PFSK-1 (cell line): ENCODE results near the gene CHTF18.

Experiments used
- POLR2AphosphoS5 ChIP-seq: IDR thresholded peaks from 2 replicates; pipeline ENCODE4 v1.6.1; 2012; ENCODE audit warnings: low read depth, mild to moderate bottlenecking, control low read depth, low read length, moderate library complexity
- REST ChIP-seq, 2 experiments: IDR thresholded peaks; 2 replicates each; pipeline versions ENCODE4 v1.6.1 to v1.8.0; 2011 to 2012; ENCODE audit warnings: low read depth in 2 of 2, low read length in 2 of 2, control low read depth in 1 of 2, inconsistent platforms in 1 of 2, mild to moderate bottlenecking in 1 of 2, moderate library complexity in 1 of 2; ENCODE audit not compliant: insufficient read depth in 1 of 2
- SIN3A ChIP-seq: IDR thresholded peaks from 2 replicates; pipeline ENCODE4 v1.6.1; 2012; ENCODE audit warnings: mild to moderate bottlenecking, low read length, moderate library complexity, borderline replicate concordance; ENCODE audit not compliant: insufficient read depth
- TAF1 ChIP-seq: IDR thresholded peaks from 2 replicates; pipeline ENCODE4 v1.6.1; 2012; ENCODE audit warnings: low read length, control low read depth, borderline replicate concordance; ENCODE audit not compliant: insufficient read depth

GRCh38 chr16:798666-799065 lies 10.2 kb downstream of the CHTF18 start:
- TF ChIP-seq REST (IDR thresholded peaks at IDR 0.05; ENCODE audit: insufficient read depth in 1 of 2, low read depth in 2 of 2, low read length in 2 of 2): no peak
- no peak for TF ChIP-seq POLR2AphosphoS5
- TF ChIP-seq SIN3A: no peak
- no peak for TF ChIP-seq TAF1
